Measurements from ENCODE around the gene TECTB. TPM values are rescaled to one million over a fixed set of nuclear protein-coding genes. Genes with fewer than 3 reads are reported as not detected.

Gene TECTB
- total RNA-seq, 1 donor from 2014 or later = not detected

DNA sequence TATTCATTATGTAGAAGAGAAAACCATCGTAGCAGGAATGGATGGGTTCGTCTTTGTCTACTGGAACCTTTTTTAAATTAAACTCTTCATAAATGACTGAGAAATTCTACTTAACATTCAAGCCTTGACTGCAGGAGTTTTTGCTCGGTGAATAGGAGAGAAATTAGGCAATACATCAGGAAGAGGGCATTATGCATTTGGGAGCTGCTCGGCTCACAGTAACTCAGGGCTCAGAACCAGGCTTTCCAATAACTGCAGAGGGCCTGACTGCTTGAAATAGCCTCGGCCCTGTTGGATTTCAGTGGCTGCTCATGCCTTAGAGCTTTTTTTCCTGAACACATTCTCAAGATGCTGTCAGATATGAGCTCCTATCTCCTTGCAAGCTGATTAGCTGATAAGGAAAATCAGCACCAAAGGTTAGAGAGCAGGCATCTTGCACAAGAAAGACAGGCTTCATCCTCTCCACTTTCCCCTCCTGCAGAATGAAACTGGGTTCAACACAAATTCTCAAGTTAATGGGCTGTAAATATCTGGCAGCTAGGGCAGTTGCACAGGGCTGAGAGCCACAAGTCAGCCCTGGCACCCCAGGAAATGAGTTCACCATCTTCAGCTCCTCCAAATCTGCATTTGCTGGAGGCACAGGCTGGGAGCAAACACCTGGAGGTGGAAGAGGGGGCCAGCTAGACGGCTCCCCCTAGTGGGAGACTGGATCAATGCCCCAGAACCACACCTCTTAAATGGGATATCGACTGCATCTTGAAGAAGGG is 24.3 kb downstream of the TECTB start:
- intact Hi-C loops (cut with micrococcal nuclease) = no loop called here

DNA sequence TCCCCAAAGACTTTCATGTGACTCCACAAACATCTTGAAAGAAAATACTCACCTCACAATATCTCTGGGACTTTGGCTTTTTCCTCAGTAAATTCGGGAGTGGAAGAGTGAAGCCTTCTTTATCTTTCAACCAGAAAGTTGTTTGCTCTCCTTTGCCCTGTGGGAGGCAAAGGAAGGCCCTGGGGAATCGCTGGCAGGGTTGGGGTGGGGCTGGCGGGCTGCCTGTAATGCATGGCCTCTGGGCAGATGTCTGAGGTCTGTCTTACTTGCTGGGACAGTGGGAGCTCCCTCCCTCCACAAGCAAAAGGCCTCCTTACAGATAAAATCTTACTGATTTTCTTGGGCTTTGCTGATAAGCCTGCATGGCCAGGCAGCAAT is 24.9 kb downstream of the TECTB start:
- intact Hi-C loops (cut with micrococcal nuclease) = no loop called here

DNA sequence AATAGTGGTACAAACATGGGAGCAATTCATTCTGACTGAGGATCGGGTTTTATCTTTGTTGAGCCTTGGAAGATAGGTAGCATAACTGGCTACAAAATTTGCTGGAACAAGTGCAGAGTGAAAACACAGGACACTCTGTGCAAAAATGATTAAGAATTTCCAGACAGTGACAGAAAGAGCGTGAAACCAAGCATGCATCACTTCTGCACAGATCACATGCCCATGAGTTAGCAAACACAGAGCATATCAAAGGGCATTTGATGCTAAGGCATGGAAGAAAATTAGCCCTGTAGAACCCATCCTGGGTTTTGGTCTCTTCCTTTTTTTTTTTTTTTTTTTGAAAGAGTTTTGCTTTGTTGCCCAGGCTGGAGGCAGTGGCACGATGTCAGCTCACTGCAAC is 28.3 kb downstream of the TECTB start:
- intact Hi-C loops (cut with micrococcal nuclease) = no loop called here

DNA sequence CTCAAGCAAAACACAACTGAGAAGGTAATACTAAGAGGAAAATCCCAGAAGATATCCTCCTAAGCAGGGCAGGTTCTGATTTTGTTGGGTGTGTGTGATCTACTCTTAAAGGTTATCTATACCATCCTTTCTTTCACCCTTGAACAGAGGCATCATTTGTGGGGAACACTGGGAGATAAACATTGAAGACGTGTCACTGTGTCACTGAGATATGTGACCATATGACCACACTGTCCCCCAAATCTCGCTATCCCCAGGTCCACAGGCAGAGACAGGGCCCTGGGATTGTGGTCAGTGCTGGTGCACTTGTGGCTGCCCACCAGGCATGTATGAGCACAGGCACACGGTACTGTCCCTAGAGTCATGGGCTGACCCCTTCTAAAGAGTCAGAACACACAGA is 30.0 kb downstream of the TECTB start:
- intact Hi-C loops (cut with micrococcal nuclease) = no loop called here

DNA sequence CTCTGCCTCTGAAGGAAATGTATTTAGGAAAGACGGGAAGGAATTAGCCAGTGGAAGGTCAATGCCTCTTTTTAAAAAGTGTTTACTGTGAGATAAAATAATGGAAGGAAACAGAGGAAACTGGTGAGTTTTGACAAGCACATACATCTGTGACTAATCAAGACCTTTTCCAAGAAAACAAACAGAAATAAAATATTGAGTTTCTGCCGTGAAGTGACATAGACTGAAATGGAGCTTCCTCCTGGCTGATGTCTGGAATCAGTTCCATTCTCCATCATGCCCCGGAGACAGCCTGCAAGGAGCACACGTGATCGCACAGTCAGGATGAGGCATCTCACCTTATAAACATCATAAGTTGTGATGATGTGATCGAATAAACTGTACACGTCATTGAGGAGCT is 30.7 kb downstream of the TECTB start:
- intact Hi-C loops (cut with micrococcal nuclease) = loop anchor here (2.0 kb wide), 1 partner anchor 121 kb away; no protein-coding TSS in a partner anchor

DNA sequence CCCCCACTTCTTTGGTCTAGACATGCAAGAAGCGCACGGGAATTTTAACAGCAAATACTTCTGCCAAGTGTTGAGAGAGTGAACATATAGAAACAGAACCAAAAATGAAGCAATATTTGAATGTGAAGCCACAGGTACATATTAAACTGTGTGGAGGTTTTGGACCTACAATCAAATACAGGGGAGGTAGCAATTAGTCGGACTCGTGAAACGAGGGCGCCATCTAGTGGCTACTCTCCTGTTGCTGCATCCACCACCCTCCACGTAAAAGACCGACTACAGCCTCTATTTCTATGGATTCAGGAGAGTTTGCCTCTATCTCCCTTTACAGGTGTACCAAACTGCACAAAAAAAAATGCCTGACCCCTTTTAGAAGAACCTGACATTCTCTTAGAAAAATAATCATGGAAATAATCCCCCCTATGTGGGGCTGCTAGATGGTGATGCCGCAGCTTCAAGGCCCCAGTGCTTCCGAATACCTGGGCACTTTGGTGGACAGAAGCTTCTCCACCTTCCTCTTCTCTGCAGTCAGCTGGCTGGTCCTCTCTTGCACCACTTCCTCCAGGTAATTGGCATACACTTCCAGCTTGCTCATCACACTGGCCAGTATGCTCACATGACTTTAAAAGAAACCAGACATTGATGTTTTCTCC is 31.7 kb downstream of the TECTB start:
- intact Hi-C loops (cut with micrococcal nuclease) = loop anchor here (2.0 to 5.0 kb wide), 2 partner anchors 120 to 178 kb away; no protein-coding TSS in a partner anchor

DNA sequence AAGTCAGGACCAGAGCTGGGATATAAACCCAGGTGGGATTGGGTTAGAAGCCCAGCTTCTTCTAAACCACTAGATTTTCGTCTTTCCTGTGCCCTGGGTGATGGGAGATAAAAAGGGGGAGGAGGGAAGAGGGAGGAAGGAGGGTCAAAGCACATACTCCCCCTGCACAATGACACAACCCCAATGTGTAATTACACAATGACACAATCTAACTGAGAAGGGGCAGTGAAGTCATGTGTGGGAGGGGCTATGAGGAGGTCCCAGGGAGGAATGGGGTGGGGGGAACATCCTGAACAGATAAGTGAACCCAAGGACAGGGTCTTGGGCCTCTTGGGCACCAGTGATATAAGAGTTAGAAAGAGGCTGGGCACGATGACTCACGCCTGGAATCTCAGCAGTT is 44.5 kb downstream of the TECTB start:
- intact Hi-C loops (cut with micrococcal nuclease) = no loop called here

DNA sequence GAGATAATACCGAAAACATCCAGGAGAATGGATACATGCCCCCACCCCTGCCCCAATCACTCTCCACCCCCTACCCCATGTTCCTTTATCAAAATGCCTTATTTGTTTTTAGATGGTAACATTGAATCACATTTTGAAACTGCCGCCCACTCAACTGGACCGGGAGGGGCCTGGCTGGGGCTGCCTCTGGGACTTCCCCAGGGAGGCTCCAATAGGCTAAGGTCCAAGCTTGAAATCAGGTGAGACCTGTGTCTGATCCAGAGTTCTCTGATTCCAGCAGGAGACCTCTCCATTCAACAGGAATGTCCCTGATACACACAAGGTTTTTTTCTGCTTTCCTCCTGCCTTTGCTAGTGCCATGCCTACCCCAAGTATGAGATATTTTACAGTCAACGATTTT is 47.0 kb downstream of the TECTB start:
- intact Hi-C loops (cut with micrococcal nuclease) = no loop called here

DNA sequence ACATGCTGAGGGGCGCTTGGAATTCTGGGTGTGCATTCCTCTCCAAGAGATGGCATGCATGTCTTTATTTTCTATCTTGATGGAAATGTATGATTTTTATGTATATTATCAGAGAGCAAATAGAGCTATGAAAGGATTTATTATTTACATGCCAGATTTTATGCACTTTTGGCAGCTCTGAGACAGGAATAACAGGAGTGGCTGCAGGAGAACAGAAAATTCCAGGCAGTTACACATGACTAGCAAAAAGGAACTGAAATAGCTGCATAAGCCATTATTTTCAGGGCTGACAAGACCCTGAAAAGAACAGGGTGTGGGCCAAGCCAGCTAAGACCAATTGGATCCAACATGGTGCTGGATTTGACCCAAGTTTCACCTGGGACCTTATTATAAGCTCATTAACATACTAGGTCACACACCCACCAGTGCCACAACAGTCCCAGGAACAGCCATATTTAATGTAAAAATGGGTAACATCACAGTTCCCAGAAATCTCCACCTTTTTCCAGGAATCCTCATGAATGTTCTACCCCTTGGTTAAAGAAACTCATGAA is 47.5 kb downstream of the TECTB start:
- intact Hi-C loops (cut with micrococcal nuclease) = no loop called here

DNA sequence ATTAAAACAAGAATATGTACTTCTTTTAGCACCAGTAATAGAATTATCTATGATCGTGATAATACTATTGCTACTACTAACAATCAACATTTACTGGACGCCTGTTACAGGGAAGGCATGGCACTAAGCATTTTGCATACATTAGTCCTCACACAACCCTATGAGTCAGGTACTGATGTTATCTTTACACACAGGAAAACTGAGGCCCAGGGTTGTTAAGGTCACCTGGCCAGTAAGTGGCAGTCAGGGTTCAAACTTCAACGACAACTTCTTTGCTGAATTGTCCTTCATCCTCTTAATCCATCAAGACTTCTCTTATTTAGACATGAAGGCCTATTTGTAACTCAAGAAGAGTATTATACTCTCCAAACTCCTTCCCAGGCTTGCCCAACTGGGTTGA is 48.8 kb downstream of the TECTB start:
- intact Hi-C loops (cut with micrococcal nuclease) = no loop called here

DNA sequence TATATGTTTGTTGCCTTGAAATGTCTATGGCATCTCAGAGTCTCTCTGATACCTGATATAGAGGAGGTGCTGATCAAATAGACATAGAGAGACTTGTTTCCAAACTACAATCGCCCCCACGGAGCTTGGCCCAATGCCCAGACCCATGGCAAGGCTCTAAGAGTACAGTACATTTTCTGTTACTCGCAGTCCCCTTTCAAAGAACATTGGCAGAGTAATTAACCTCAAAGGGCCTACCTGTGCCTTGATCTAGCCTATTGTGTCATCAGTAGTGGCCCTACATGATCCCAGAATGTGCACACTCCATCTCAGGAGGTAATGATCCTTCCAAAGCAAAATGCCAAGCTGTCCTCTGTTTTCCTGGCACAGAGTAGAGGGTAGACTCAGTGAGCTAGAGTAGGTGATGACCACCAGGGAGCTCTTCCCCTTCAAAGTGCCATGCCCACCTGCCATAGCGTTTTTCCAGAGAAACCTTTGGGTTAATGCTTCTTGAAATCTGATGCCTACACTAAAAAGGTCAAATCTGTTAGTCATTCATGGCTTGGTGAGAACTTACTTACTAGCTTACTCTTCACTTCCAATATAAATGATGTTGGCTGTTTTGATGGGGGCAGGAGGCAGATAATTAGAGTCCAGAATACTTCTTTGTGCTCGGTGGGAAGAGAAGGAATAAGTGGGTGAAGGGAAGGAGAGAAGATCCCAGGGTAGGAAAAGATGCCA is 49.5 kb downstream of the TECTB start:
- intact Hi-C loops (cut with micrococcal nuclease) = no loop called here

DNA sequence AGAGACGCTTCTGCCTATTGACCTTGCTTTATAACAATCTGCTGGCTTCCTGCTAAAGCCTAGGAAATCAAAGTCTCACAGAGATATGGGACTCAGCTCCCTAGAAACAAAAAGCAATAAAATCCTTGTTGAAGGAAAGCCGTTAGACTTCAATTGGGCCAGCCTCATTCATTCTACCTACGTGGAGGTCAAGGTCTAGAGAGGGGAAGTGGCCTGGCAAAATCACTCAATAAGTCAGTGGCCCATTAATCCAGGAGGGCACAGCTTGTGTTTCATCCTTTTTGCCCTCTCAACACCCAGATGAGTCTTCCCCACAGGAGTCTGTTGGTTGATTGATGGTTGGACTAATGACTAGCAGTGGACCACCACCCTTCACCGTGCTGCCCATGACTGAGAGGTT is 50.3 kb downstream of the TECTB start:
- intact Hi-C loops (cut with micrococcal nuclease) = no loop called here

DNA sequence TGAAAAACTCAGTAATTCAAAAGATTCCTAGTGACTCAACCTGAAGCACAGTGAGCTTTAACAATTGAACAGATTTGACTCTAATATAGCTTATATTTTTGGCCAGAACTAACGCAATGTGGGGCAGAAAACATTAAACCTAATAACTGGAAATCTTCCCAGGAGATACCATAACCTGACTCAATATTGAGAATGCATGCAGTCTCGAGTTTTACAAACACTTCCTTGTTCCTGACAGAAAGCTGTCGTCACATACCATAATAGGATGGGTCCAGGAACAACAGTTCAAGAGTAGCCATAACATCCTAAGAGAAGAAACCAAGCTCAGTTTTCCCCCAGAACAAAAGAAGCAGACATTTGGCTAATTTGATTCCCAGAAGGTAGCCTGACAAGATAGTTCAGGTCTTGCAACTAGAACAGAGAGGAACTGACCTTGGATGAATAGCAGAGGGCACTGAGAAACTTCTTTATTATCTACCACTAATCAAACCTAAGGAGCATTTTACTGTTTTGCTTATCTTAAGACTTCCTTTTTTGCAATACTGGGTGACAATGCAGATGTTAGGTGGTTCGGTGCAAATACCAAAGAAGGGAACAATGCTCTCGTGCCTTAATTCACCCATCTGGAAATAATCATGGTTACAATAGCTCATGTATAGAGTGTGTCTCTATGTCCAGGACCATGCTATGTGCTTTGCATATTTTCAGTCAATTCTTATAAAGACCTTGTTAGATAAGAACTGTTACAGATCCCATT is 52.1 kb downstream of the TECTB start:
- intact Hi-C loops (cut with micrococcal nuclease) = no loop called here

DNA sequence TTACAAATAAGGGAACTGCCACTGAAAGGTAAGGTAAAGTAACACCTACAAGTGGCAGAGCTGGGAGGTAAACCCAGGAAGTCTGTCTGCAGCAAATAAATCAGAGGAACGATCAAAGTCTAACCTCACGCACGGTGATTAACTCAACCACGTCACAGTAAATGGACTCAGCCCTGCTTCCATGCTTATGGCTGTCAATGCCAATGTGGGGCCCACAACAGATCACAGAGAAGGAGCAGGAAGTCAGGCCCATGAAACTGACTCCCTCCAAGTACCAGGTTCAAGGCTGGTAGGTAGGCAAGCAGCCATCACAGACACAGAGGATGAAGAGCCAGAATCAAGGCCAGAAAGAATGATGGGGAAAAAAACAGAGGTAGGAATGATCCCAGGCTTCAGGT is 52.7 kb downstream of the TECTB start:
- intact Hi-C loops (cut with micrococcal nuclease) = no loop called here

DNA sequence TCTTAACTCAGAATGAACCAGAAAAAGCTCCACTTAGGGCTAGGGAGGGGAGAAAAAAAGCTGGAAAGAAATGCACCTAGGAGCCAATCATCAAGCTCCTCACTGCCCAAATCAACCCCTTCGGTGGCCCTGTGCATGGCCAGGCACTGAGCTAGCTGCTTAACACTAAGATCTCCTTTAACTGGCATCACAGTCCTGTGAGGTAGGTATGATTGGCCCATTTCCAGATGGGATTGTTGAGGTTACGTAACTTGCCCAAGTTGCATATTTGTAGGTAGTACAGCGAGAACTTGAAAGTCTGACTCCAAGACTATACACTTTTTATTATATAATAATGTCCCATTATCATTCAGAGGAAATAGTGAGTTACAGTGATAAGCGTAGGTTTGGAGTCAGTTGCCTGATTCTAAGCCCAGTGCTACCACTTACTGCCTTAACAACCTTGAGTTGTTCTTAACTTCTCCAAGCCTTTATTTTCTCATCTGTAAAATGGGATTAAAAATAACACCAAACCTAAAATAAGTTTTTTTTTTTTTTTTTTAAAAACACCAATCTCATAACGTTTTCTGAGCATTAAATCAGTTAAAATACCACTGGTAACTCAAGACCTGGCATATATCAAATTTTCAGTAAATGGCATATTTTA is 53.5 kb downstream of the TECTB start:
- intact Hi-C loops (cut with micrococcal nuclease) = no loop called here

DNA sequence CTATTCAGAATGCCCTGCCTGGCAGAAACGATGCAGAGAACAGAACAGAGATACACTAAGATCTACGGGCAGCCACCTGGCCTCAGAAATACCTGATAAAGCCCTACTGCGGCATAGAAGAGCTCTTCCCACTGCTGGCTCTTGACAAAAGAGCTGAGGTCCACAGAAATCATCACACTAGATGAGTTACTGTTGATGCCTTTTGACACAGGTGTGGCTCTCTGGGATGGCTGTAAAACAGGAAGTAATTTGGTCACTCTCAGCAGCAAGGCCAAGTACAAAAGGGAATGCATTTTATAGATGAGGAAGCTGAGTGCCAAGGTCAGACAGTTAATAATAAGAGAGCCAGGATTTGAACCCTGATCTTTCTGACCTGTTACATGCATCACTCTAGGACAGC is 55.8 kb downstream of the TECTB start:
- intact Hi-C loops (cut with micrococcal nuclease) = no loop called here

DNA sequence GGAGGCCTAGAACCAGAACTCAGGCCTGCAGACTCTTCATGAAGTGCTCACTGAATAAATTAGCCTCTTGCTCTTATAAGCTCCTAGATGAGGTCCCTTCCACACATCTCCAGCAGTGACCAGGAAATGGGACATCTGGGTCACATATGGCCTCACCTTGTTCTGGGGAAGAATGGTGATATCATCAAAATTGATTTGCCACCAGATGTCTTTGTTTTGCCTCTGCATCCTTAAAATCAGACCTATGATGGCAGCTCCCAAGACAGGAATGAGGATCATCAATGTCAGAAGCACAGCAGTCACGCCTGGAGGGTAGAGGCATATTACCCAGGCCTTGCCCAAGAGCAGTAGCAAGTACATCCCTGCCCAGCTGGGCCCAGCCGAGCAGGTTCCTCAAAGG is 57.4 kb downstream of the TECTB start:
- intact Hi-C loops (cut with micrococcal nuclease) = no loop called here

DNA sequence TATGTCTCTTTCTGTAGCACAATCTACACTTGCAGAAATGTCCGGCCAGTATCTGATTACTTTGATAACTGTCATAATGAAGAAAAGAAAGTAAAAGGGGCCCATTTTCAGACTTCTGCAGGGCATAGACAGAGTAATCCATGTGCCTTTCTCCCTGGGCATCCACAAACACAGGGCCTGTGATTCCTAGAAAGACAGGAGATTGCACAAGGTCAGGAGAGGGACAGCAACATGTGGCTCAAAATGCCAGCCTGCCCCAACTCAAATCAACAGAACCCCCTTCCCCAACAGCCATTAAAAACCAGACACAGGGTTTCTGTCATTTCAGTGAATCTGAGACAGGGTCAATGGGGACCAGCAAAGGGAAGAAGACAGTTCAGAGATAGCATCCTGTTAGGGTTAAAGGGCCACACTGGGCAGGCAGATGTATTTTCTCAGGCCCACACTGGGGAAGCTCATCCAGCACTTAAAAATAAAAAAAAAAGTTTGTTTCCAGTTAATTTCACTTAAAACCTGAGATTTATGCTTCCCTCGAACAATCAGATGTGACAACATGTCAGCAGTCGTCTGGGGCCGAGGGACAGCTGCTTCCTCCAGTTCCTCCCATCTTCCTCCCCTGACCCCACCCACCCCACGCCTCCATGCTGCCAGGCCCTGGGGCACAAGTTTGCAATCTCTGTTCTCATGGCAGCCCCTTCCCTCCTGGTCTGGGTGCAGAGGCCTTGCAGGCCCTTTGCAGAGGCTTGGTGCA is 60.0 kb downstream of the TECTB start:
- intact Hi-C loops (cut with micrococcal nuclease) = no loop called here

DNA sequence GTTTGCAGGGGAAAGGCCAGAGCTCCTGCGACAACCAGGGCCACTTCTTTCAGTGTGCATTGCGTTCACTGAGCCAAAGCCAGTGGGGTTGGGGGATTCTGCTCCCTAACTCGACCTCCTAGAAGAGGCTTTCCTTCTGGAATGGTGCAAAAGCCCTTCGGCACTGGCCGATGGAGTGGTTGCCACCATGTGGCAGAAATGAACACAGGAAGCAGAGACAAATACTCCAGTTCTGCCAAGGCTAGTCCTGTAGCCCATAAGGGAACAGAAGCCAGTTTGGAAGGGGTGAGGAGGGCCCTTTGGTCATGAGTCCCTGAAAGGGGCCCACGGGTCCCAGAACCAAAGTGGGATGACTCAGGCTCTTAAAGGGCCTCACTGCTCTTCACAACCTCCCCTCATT is 61.1 kb downstream of the TECTB start:
- intact Hi-C loops (cut with micrococcal nuclease) = no loop called here

DNA sequence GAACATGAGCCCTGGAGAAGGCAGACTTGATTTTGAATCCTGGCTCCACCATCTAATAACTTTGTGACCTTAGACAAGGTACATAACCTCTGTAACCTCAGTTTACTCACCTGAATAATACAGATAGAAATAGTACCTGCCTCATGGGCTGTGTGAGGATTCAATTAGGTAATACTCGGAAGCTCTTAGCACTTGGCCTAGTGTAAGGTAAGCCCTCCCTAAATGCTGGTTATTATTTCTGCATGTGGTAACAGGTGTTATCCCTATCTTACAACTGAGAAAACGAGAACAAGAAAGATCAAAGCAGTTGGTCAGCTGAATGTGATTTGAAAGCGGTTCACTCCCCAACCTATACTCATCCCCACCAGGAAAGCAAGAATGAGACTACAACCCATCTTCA is 62.0 kb downstream of the TECTB start:
- intact Hi-C loops (cut with micrococcal nuclease) = no loop called here
